HepG2 (cell line): ENCODE measurements around the gene SOWAHB.

Source experiments
- ATF2 ChIP-seq: sonication (generic); formaldehyde crosslinking; IDR thresholded peaks from 2 replicates; pipeline ENCODE4 v1.4.0; 2020; ENCODE audit warnings: missing genetic modification reagents
- EZH2 ChIP-seq: conservative IDR thresholded peaks from 2 replicates; pipeline ENCODE4 v1.6.1; 2012; ENCODE audit warnings: mild to moderate bottlenecking, low read depth, low read length, moderate library complexity
- MAFK ChIP-seq, 2 experiments: IDR thresholded peaks in 1 of 2; conservative IDR thresholded peaks in 1 of 2; 2 replicates each; pipeline ENCODE4 v1.6.1; 2011; ENCODE audit warnings: improper control_type of control experiment in 2 of 2, low read length in 2 of 2
- POLR2A ChIP-seq, 2 experiments: IDR thresholded peaks; 2 replicates each; pipeline ENCODE4 v1.6.1; 2011; ENCODE audit warnings: low read depth in 2 of 2, low read length in 2 of 2, mild to moderate bottlenecking in 1 of 2, moderate library complexity in 1 of 2; ENCODE audit not compliant: insufficient read depth in 1 of 2
- TF ChIP-seq, protein P1 (sequence below): sonication (generic); formaldehyde crosslinking; IDR thresholded peaks from 2 replicates; pipeline ENCODE4 v1.5.0; 2020; ENCODE audit warnings: mild to moderate bottlenecking, missing genetic modification reagents, moderate library complexity

DNA sequence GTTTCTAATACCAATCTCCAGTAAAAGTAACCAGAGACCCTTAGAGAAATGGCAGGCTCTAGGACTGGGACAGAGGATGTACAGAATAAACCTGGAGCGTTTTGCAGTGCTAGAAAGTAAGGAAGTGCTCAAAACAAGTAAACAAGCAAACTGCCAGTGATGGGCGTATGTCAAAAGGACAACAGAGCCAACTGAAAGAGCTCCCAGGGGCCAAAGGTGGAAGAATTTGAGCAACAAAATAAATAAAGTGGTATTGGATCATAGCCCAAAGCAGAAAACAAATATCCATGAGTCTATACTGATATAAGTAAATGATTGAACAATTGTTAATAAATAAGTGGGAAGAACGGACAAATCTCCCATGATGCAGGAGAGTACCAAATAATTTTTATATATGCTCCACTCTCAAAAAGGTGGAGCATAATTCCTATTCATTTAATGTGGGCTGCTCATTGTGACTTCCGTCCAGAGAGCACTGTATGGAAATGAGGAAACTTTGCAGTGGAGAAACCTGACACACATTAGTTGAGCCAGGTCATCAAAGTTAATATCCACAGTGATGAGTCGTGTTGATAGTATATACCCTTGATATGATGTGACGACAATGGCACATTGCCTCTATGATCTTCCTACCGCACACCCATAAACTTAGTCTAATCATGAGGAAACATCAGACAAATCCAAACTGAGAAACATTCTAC lies 33.8 kb upstream of the SOWAHB start:
- no peak for TF ChIP-seq POLR2A (IDR thresholded peaks at IDR 0.05; ENCODE audit: insufficient read depth in 1 of 2, low read depth in 2 of 2, low read length in 2 of 2)
- no peak for TF ChIP-seq EZH2
- TF ChIP-seq, protein P1, sequence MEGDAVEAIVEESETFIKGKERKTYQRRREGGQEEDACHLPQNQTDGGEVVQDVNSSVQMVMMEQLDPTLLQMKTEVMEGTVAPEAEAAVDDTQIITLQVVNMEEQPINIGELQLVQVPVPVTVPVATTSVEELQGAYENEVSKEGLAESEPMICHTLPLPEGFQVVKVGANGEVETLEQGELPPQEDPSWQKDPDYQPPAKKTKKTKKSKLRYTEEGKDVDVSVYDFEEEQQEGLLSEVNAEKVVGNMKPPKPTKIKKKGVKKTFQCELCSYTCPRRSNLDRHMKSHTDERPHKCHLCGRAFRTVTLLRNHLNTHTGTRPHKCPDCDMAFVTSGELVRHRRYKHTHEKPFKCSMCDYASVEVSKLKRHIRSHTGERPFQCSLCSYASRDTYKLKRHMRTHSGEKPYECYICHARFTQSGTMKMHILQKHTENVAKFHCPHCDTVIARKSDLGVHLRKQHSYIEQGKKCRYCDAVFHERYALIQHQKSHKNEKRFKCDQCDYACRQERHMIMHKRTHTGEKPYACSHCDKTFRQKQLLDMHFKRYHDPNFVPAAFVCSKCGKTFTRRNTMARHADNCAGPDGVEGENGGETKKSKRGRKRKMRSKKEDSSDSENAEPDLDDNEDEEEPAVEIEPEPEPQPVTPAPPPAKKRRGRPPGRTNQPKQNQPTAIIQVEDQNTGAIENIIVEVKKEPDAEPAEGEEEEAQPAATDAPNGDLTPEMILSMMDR, result no peak
- TF ChIP-seq ATF2 (CRISPR knock-in tag), result no peak
- TF ChIP-seq MAFK (conservative IDR thresholded peaks at IDR 0.05 in 1 of 2, IDR thresholded peaks at IDR 0.05 in 1 of 2; ENCODE audit: low read length in 2 of 2), result no peak
